ENCODE results near the gene ROBO4. TPM values are rescaled to one million over a fixed set of nuclear protein-coding genes. Genes with fewer than 3 reads are reported as not detected.

ROBO4 gene
- total RNA-seq, 1 experiment from 2014 or later: not detected

GRCh38 chr11:124896071-124896750 is 1.5 kb downstream of the ROBO4 start:
- ChIA-PET POLR2A (no interaction called here), CTCF (no interaction called here), RAD21 (ENCODE audit: low non-redundant PET in 1 of 2, low total read pairs in 2 of 2, uncharacterized antibody in 2 of 2, unreplicated experiment in 2 of 2) (no interaction called here)
- TF ChIP-seq JUND (IDR thresholded peaks at IDR 0.05) (no peak), CEBPB (IDR thresholded peaks at IDR 0.05; ENCODE audit: low read depth) (no peak), EGR1 (IDR thresholded peaks at IDR 0.05; ENCODE audit: low read depth) (no peak), SP1 (IDR thresholded peaks at IDR 0.05; ENCODE audit: low read depth) (no peak), RAD21 (IDR thresholded peaks at IDR 0.05; ENCODE audit: low read depth) (no peak), ZNF274 (IDR thresholded peaks at IDR 0.05; ENCODE audit: low read depth, low read length) (no peak), ZBTB33 (IDR thresholded peaks at IDR 0.05; ENCODE audit: extremely low read depth, insufficient replicate concordance, low read length) (no peak), SRF (IDR thresholded peaks at IDR 0.05; ENCODE audit: low read depth) (no peak), ZFX (IDR thresholded peaks at IDR 0.05) (no peak), FOSL1 (IDR thresholded peaks at IDR 0.05; ENCODE audit: low read depth) (no peak), ELF1 (IDR thresholded peaks at IDR 0.05; ENCODE audit: borderline replicate concordance, low read depth) (no peak), REST (IDR thresholded peaks at IDR 0.05; ENCODE audit: low read depth) (no peak), EZH2 (IDR thresholded peaks at IDR 0.05) (no peak), CBX3 (IDR thresholded peaks at IDR 0.05; ENCODE audit: low read depth) (no peak), SIN3A (IDR thresholded peaks at IDR 0.05; ENCODE audit: low read depth) (no peak), YY1 (IDR thresholded peaks at IDR 0.05; ENCODE audit: extremely low read depth, insufficient replicate concordance, low read depth, low read length) (no peak), EZH2phosphoT487 (IDR thresholded peaks at IDR 0.05; ENCODE audit: borderline replicate concordance) (no peak), POLR2A (IDR thresholded peaks at IDR 0.05; ENCODE audit: borderline replicate concordance, extremely low read depth, insufficient read depth, insufficient read length) (no peak), TCF7L2 (IDR thresholded peaks at IDR 0.05; ENCODE audit: borderline replicate concordance, extremely low read depth, insufficient read depth, insufficient read length) (no peak), MAX (IDR thresholded peaks at IDR 0.05) (no peak)
- H3K27ac ChIP-seq (ENCODE audit: low read depth, low read length): no peak overlapping the region
- no peaks in the 10 kb centered on the region for H3K27me3 ChIP-seq (ENCODE audit: insufficient read depth, low read length)
- no TSS peak for BruUV-seq (replicated peaks)
- no peak overlapping the region for H3K9ac ChIP-seq (ENCODE audit: low read length)
- ATAC-seq (no peak), DNase-seq (ENCODE audit: low read depth, low spot score) (no peak)
- H3K4me2 ChIP-seq (ENCODE audit: low read length): no peak overlapping the region
- H3K4me1 ChIP-seq (ENCODE audit: control insufficient read depth in 1 of 2, insufficient read depth in 2 of 2, low read length in 2 of 2): peaks cover 6 to 38% of the 10 kb centered on the region in 2 experiments
- H3K4me3 ChIP-seq (replicated peaks in 1 of 2; ENCODE audit: low read depth in 1 of 2, low read length in 2 of 2): no peak overlapping the region
- no peaks in the 10 kb centered on the region for H3K9me3 ChIP-seq (ENCODE audit: control insufficient read depth in 1 of 2, insufficient read depth in 1 of 2, low read depth in 1 of 2, low read length in 2 of 2)
- no peak overlapping the region for H2AFZ ChIP-seq (ENCODE audit: low read depth, low read length, poor library complexity, severe bottlenecking)
- no peaks in the 10 kb centered on the region for H3K36me3 ChIP-seq (ENCODE audit: control insufficient read depth in 1 of 2, insufficient read depth in 2 of 2, low read length in 2 of 2)
- H3K79me2 ChIP-seq (ENCODE audit: insufficient read depth, low read length): no peaks in the 10 kb centered on the region
- no peaks in the 10 kb centered on the region for H4K20me1 ChIP-seq (ENCODE audit: insufficient read depth)
- intact Hi-C loops (cut with micrococcal nuclease): no loop called here
- no peaks in the 10 kb centered on the region for H3K9me2 ChIP-seq (ENCODE audit: insufficient read depth)

All from HCT116 (cell line).